Mucosa of stomach (tissue), 1 donor: Measurements from ENCODE around the gene SCP2D1.
"Not testable (repeated sequence)": the region's sequence is repeated elsewhere in the genome, so short reads cannot be mapped to it uniquely, and the experiment has no call there.

Experiments
- H3K27me3 ChIP-seq: one replicate; pipeline ENCODE4 v1.7.0; 2013; ENCODE audit warnings: mild to moderate bottlenecking, low read length; ENCODE audit not compliant: control insufficient read depth, insufficient read depth
- H3K36me3 ChIP-seq: one replicate; pipeline ENCODE4 v1.7.0; 2013; ENCODE audit warnings: low read length; ENCODE audit not compliant: control insufficient read depth, insufficient read depth
- H3K4me1 ChIP-seq: one replicate; pipeline ENCODE4 v1.7.0; 2013; ENCODE audit warnings: mild to moderate bottlenecking, low read length; ENCODE audit not compliant: control insufficient read depth, insufficient read depth
- H3K4me3 ChIP-seq: one replicate; pipeline ENCODE4 v1.7.0; 2013; ENCODE audit warnings: low read length
- H3K9ac ChIP-seq: one replicate; pipeline ENCODE4 v1.7.0; 2013; ENCODE audit warnings: mild to moderate bottlenecking, low read length, moderate library complexity
- H3K9me3 ChIP-seq: one replicate; pipeline ENCODE4 v1.7.0; 2013; ENCODE audit warnings: mild to moderate bottlenecking, low read length, moderate library complexity; ENCODE audit not compliant: control insufficient read depth
- donor health status: Pancreatic carcinoma.

The SCP2D1 gene

GRCh38 chr20:18813483-18813882 is at the start of gene SCP2D1:
Gene SCP2D1, plus strand, starts transcription at chr20:18813783. Its CDS starts 33 bp downstream, at chr20:18813816.
- Histone ChIP-seq H3K9me3 (no peaks in the 10 kb centered on the region), H3K4me1 (no peaks in the 10 kb centered on the region), H3K36me3 (no peaks in the 10 kb centered on the region), H3K27me3 (no peaks in the 10 kb centered on the region), H3K4me3 (no peak within 1 kb of the TSS), H3K9ac (no peak within 1 kb of the TSS)

- H3K36me3 ChIP-seq = no peaks in the 10 kb centered on the region
- H3K9ac ChIP-seq = no peak overlapping the region
- no peaks in the 10 kb centered on the region for H3K27me3 ChIP-seq
- no peaks in the 10 kb centered on the region for H3K9me3 ChIP-seq
- no peak overlapping the region for H3K4me3 ChIP-seq
- H3K4me1 ChIP-seq = no peaks in the 10 kb centered on the region
Measured at GRCh38 chr20:18767676-18768075, 45.9 kb upstream of the SCP2D1 start.

- H3K4me1 ChIP-seq = no peaks in the 10 kb centered on the region
- no peak overlapping the region for H3K9ac ChIP-seq
- no peaks in the 10 kb centered on the region for H3K9me3 ChIP-seq
- H3K27me3 ChIP-seq = no peaks in the 10 kb centered on the region
- H3K4me3 ChIP-seq = no peak overlapping the region
- no peaks in the 10 kb centered on the region for H3K36me3 ChIP-seq
Measured at GRCh38 chr20:18773566-18773965, 40.0 kb upstream of the SCP2D1 start.

- Histone ChIP-seq H3K36me3 (no peaks in the 10 kb centered on the region), H3K9ac (no peak overlapping the region), H3K4me3 (no peak overlapping the region), H3K4me1 (no peaks in the 10 kb centered on the region), H3K27me3 (no peaks in the 10 kb centered on the region), H3K9me3 (no peaks in the 10 kb centered on the region)
Measured at GRCh38 chr20:18774207-18774606, 39.4 kb upstream of the SCP2D1 start.

- no peak overlapping the region for H3K9ac ChIP-seq
- H3K27me3 ChIP-seq = no peaks in the 10 kb centered on the region
Measured at GRCh38 chr20:18775633-18776032, 38.0 kb upstream of the SCP2D1 start.

GRCh38 chr20:18778690-18779392 is 34.7 kb upstream of the SCP2D1 start:
- H3K9ac ChIP-seq = no peak overlapping the region
- H3K27me3 ChIP-seq = no peaks in the 10 kb centered on the region
- no peaks in the 10 kb centered on the region for H3K36me3 ChIP-seq
- H3K4me1 ChIP-seq = no peaks in the 10 kb centered on the region
- H3K9me3 ChIP-seq = no peaks in the 10 kb centered on the region
- H3K4me3 ChIP-seq = no peak overlapping the region

More at GRCh38 chr20:18775633-18776032, 38.0 kb upstream of the SCP2D1 start:
- Histone ChIP-seq H3K4me1 (no peaks in the 10 kb centered on the region), H3K36me3 (no peaks in the 10 kb centered on the region), H3K9me3 (no peaks in the 10 kb centered on the region), H3K4me3 (no peak overlapping the region)

GRCh38 chr20:18780385-18781130 is 33.0 kb upstream of the SCP2D1 start:
- Histone ChIP-seq H3K27me3 (no peaks in the 10 kb centered on the region), H3K36me3 (no peaks in the 10 kb centered on the region), H3K9ac (no peak overlapping the region), H3K4me3 (no peak overlapping the region), H3K4me1 (no peaks in the 10 kb centered on the region), H3K9me3 (no peaks in the 10 kb centered on the region)

- H3K27me3 ChIP-seq = no peaks in the 10 kb centered on the region
- no peak overlapping the region for H3K9ac ChIP-seq
- H3K4me1 ChIP-seq = no peaks in the 10 kb centered on the region
- H3K4me3 ChIP-seq = no peak overlapping the region
- H3K9me3 ChIP-seq = no peaks in the 10 kb centered on the region
- H3K36me3 ChIP-seq = no peaks in the 10 kb centered on the region
Measured at GRCh38 chr20:18781509-18781908, 32.1 kb upstream of the SCP2D1 start.

- Histone ChIP-seq H3K36me3 (no peaks in the 10 kb centered on the region), H3K9me3 (no peaks in the 10 kb centered on the region), H3K4me1 (no peaks in the 10 kb centered on the region), H3K9ac (no peak overlapping the region), H3K4me3 (no peak overlapping the region), H3K27me3 (no peaks in the 10 kb centered on the region)
Measured at GRCh38 chr20:18783385-18783959, 30.1 kb upstream of the SCP2D1 start.

- H3K4me3 ChIP-seq, H3K9ac ChIP-seq, H3K4me1 ChIP-seq, H3K27me3 ChIP-seq, H3K9me3 ChIP-seq, H3K36me3 ChIP-seq: not testable (repeated sequence)
Measured at GRCh38 chr20:18787046-18787445, 26.5 kb upstream of the SCP2D1 start.

- Histone ChIP-seq H3K9ac (no peak overlapping the region), H3K27me3 (peaks cover 4% of the 10 kb centered on the region), H3K36me3 (no peaks in the 10 kb centered on the region), H3K4me3 (no peak overlapping the region), H3K4me1 (no peaks in the 10 kb centered on the region), H3K9me3 (no peaks in the 10 kb centered on the region)
Measured at GRCh38 chr20:18788021-18788420, 25.6 kb upstream of the SCP2D1 start.

GRCh38 chr20:18790787-18791186 is 22.8 kb upstream of the SCP2D1 start:
- Histone ChIP-seq H3K9me3 (no peaks in the 10 kb centered on the region), H3K9ac (no peak overlapping the region), H3K4me3 (no peak overlapping the region), H3K4me1 (peaks cover 5% of the 10 kb centered on the region), H3K27me3 (peaks cover 4% of the 10 kb centered on the region), H3K36me3 (no peaks in the 10 kb centered on the region)
